Neural crest cell (in vitro differentiated cells): ENCODE data around the gene SNAPIN. TPM values are rescaled to one million over a fixed set of nuclear protein-coding genes. Genes with fewer than 3 reads are reported as not detected.

Experiments
- DNase-seq: peaks from one replicate; pipeline ENCODE4 v3.0.0; 2021; ENCODE audit warnings: low read depth, mixed read lengths, low spot score
- H3K27ac Mint-ChIP-seq: one replicate; pipeline ENCODE4 v1.8.0; 2021; ENCODE audit warnings: mild to moderate bottlenecking, mixed read lengths; ENCODE audit not compliant: unreplicated experiment
- H3K27me3 Mint-ChIP-seq: 2 replicates; pipeline ENCODE4 v1.8.0; 2021; ENCODE audit warnings: low read depth, mild to moderate bottlenecking, mixed read lengths
- H3K36me3 Mint-ChIP-seq: 2 replicates; pipeline ENCODE4 v1.8.0; 2021; ENCODE audit warnings: low read depth, mild to moderate bottlenecking, mixed read lengths
- H3K4me1 Mint-ChIP-seq: 2 replicates; pipeline ENCODE4 v1.8.0; 2021; ENCODE audit warnings: mixed read lengths
- H3K4me3 Mint-ChIP-seq: one replicate; pipeline ENCODE4 v1.8.0; 2021; ENCODE audit warnings: mild to moderate bottlenecking, mixed read lengths
- H3K9me3 Mint-ChIP-seq: 2 replicates; pipeline ENCODE4 v1.8.0; 2021; ENCODE audit warnings: mixed read lengths
- total RNA-seq: library from RNA; stranded (reverse); gene quantifications from 2 replicates; pipeline ENCODE4 v1.2.1, GENCODE V29; 2021
- TF ChIP-seq, protein P1 (sequence below): fragments of 200-600 bp; sonication (generic); conservative IDR thresholded peaks from 2 replicates; pipeline ENCODE4 v1.5.0; 2021; ENCODE audit warnings: antibody characterized with exemption, mild to moderate bottlenecking

SNAPIN gene
- total RNA-seq, 1 donor from 2014 or later: 55.4 TPM

DNA sequence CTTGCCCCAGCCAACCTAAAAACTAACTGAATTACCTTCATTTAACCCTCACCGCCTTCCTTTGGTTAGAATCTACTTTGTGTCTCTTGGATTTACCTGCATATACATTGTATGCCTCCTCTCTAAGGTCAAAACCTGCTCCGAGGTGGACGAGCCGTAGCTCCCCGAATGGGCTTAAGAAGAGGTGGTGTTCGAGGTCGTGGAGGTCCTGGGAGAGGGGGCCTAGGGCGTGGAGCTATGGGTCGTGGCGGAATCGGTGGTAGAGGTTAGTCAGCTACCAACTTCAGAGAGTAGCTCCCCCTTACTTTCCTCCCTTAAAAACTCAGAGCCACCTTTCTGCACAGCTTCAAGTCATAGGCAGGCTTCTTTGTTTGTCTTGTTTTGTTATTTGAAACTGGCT, 15.4 kb upstream of the SNAPIN start:
- peak overlapping the region; percentile 5 for H3K4me3 Mint-ChIP-seq
- H3K4me1 Mint-ChIP-seq: peaks cover 11% of the 10 kb centered on the region
- H3K27ac Mint-ChIP-seq: no peak overlapping the region
- DNase-seq: no peak
- H3K9me3 Mint-ChIP-seq: no peaks in the 10 kb centered on the region
- TF ChIP-seq, protein P1, sequence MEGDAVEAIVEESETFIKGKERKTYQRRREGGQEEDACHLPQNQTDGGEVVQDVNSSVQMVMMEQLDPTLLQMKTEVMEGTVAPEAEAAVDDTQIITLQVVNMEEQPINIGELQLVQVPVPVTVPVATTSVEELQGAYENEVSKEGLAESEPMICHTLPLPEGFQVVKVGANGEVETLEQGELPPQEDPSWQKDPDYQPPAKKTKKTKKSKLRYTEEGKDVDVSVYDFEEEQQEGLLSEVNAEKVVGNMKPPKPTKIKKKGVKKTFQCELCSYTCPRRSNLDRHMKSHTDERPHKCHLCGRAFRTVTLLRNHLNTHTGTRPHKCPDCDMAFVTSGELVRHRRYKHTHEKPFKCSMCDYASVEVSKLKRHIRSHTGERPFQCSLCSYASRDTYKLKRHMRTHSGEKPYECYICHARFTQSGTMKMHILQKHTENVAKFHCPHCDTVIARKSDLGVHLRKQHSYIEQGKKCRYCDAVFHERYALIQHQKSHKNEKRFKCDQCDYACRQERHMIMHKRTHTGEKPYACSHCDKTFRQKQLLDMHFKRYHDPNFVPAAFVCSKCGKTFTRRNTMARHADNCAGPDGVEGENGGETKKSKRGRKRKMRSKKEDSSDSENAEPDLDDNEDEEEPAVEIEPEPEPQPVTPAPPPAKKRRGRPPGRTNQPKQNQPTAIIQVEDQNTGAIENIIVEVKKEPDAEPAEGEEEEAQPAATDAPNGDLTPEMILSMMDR: no peak
- no peaks in the 10 kb centered on the region for H3K27me3 Mint-ChIP-seq
- peaks cover 35% of the 10 kb centered on the region for H3K36me3 Mint-ChIP-seq

DNA sequence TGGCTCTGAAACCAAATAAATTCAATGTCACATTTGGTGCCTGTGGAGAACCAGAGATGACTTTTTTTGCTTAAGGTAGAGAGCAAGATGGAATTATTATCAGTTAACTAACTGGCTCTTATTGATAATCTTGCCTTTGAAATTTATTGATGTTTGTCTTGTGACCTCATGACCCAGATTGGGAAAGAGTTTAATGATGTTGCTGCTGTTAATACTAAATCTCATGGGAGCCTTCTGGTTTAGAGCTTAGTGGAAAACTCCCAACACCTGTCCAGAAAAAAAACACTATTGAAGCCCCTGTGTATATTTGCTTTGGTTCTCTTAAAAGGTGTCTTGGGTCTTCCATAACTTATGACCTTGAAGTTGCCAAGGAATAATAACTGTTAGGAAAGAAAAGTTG, 14.7 kb upstream of the SNAPIN start:
- TF ChIP-seq, protein P1: no peak
- Mint-ChIP-seq H3K27me3 (no peaks in the 10 kb centered on the region), H3K4me1 (peaks cover 11% of the 10 kb centered on the region), H3K27ac (no peak overlapping the region), H3K4me3 (no peak overlapping the region), H3K36me3 (peaks cover 35% of the 10 kb centered on the region), H3K9me3 (no peaks in the 10 kb centered on the region)
- DNase-seq: no peak

DNA sequence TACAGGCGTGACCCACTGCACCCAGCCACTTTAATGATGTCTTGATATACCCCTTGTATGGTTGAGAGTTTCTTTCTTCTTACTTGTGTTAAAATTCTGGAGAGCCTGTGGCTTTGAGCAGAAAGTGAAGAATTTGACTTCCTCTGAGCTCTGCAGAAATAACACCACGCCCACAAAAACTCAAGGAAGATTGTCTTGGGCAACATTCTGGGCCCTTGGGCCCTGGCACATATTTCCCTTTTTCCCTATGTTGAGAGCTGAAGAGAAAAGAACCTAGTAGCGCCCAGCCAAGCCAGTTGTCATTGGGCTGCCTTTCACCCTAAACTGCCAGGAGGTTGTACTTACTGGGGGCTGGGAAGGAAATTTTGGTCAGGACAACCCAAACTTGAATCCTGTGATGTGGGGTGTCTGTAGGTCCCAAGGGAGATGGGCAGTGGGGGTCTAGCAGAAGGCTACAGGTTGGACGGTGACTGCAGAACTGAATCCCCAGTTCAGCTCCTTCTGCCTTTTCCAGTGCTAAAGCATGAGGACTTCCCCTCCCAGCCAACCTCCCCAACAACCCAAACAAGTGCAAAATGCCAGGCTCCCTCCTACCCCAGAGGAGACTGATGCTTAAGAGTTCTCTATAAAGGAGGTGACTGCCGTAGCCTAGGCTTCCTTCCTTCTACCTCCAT, 11.7 kb upstream of the SNAPIN start:
- H3K9me3 Mint-ChIP-seq: no peaks in the 10 kb centered on the region
- peaks cover 28% of the 10 kb centered on the region for H3K36me3 Mint-ChIP-seq

DNA sequence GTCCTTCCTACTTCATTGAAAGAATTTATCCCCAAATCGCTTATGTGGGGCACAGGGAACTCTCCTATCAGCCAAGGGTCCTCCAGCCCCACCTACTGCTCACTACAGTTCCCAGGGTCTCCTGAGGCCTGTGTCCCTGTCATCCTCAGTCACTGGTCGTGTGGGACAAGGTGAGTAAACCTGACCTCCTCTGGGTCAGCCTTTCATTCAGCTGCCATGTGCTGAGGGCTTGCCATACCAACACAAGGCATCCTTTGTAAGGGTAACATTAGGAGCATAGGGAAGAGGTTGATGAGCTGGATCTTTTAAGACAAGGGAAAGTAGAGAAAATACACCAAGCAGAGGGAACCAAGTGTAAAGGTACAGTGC, 11.2 kb upstream of the SNAPIN start:
- no peak overlapping the region for H3K4me3 Mint-ChIP-seq
- H3K27me3 Mint-ChIP-seq: no peaks in the 10 kb centered on the region

More for the DNA sequence above, 11.7 kb upstream of the SNAPIN start:
- peaks cover 11% of the 10 kb centered on the region for H3K4me1 Mint-ChIP-seq
- TF ChIP-seq, protein P1: no peak
- DNase-seq: no peak
- H3K27ac Mint-ChIP-seq: no peak overlapping the region
- H3K4me3 Mint-ChIP-seq: peak overlapping the region; percentile 21
- no peaks in the 10 kb centered on the region for H3K27me3 Mint-ChIP-seq

DNA sequence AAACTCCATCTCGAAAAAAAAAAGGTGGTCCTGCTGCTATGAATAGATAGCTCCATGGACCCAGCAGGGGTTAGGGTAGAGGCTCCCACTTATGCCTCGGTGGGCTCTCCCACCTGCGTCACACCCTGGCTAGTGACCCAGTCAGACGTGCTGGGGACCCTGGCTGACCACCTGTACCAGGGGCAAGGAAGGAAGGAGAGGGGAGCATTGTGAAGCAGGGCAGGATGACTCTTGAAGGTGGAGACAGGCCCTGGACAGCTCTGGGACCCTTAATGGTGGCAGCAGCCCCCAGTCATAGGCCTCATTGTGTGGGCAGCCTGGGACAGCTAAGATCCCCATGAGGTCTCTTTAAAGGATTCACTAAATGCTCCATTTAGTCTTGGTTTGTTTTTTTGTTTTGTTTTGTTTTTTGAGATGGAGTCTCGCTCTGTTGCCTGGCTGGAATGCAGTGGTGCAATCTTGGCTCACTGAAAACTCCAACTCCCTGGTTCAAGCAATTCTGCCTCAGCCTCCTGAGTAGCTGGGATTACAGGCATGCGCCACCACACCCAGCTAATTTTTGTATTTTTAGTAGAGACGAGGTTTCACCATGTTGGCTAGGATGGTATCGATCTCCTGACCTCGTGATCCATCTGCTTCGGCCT, 10.4 kb upstream of the SNAPIN start:
- DNase-seq: no peak
- Mint-ChIP-seq H3K27ac (no peak overlapping the region), H3K9me3 (no peaks in the 10 kb centered on the region), H3K4me3 (peak overlapping the region; percentile 19), H3K4me1 (peaks cover 11% of the 10 kb centered on the region), H3K27me3 (no peaks in the 10 kb centered on the region), H3K36me3 (peaks cover 25% of the 10 kb centered on the region)
- TF ChIP-seq, protein P1: no peak

More for the DNA sequence above, 11.2 kb upstream of the SNAPIN start:
- peaks cover 11% of the 10 kb centered on the region for H3K4me1 Mint-ChIP-seq
- H3K27ac Mint-ChIP-seq: no peak overlapping the region
- TF ChIP-seq, protein P1: no peak
- H3K36me3 Mint-ChIP-seq: peaks cover 25% of the 10 kb centered on the region
- H3K9me3 Mint-ChIP-seq: no peaks in the 10 kb centered on the region
- DNase-seq: no peak
